ENCODE results near the gene NAV2. TPM values are rescaled to one million over a fixed set of nuclear protein-coding genes. Genes with fewer than 3 reads are reported as not detected.

The NAV2 gene
- total RNA-seq, 2 experiments from 2014 or later = 0.23 to 0.36 TPM

DNA sequence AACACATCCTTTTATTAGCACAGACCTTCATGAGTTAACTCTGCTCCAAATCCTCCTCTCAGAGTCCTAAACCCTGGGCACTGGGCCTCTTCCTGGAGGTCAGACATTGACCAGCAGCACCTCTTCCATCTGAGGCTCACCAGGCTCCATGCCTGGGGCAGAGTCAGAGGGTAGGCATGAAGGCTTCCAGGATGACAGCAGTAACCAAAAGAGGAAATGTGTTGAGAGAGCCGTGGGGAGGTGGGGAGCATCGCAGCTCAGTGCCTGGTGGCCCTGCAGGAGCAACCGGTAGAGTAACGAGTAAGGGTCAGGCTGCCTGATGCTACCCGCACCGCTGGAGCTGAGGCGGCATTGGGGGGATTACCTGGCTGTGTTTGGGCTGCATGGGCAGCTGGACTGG lies 9.4 kb upstream of the NAV2 start:
- Mint-ChIP-seq H3K27ac (no peak overlapping the region), H3K27me3 (peaks cover 3% of the 10 kb centered on the region), H3K4me3 (no peak overlapping the region), H3K9me3 (no peaks in the 10 kb centered on the region), H3K4me1 (ENCODE audit: low read depth) (no peaks in the 10 kb centered on the region), H3K36me3 (ENCODE audit: low read depth) (no peaks in the 10 kb centered on the region)
- no peak for DNase-seq
- intact Hi-C loops (cut with micrococcal nuclease) = no loop called here
- POLR2A ChIA-PET = no interaction called here
- ATAC-seq = no peak
- CTCF ChIA-PET = no interaction called here
- no peak for TF ChIP-seq CTCF (IDR thresholded peaks at IDR 0.05)

GRCh38 chr11:19704213-19704612 lies 8.4 kb upstream of the NAV2 start:
- Mint-ChIP-seq H3K4me3 (no peak overlapping the region), H3K36me3 (ENCODE audit: low read depth) (no peaks in the 10 kb centered on the region), H3K9me3 (no peaks in the 10 kb centered on the region), H3K27me3 (peaks cover 3% of the 10 kb centered on the region), H3K4me1 (ENCODE audit: low read depth) (no peaks in the 10 kb centered on the region), H3K27ac (no peak overlapping the region)
- ChIA-PET CTCF (no interaction called here), POLR2A (no interaction called here)
- DNase-seq = no peak
- ATAC-seq = no peak
- intact Hi-C loops (cut with micrococcal nuclease) = no loop called here
- TF ChIP-seq CTCF (IDR thresholded peaks at IDR 0.05) = no peak

DNA sequence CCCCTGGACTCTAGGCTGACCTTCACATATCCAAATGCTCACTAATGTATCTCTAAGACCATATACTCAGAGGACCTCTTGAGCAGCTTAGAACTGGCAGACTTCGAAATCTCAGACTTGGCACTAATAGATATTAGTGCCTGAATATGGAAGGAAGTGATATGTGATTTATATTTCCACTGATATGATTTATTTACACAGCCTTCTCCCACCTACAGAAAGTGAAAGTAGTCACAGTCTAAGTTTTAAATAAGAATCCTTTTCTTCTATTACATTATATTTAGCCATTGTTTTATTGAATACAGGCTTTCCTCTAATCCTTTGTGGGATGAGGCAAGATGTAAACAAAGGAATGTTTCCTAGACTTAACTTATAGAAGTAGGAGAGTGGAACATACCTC lies 6.7 kb upstream of the NAV2 start:
- TF ChIP-seq CTCF (IDR thresholded peaks at IDR 0.05) = no peak
- Mint-ChIP-seq H3K4me1 (ENCODE audit: low read depth) (no peaks in the 10 kb centered on the region), H3K9me3 (no peaks in the 10 kb centered on the region), H3K27ac (no peak overlapping the region), H3K36me3 (ENCODE audit: low read depth) (no peaks in the 10 kb centered on the region), H3K27me3 (peaks cover 7% of the 10 kb centered on the region), H3K4me3 (no peak overlapping the region)
- DNase-seq = no peak
- no peak for ATAC-seq
- ChIA-PET CTCF (no interaction called here), POLR2A (no interaction called here)
- intact Hi-C loops (cut with micrococcal nuclease) = no loop called here

GRCh38 chr11:19711911-19712280 lies 741 bp upstream of the NAV2 start:
- Mint-ChIP-seq H3K36me3 (ENCODE audit: low read depth) (no peaks in the 10 kb centered on the region), H3K27ac (peak overlapping the region; percentile 89), H3K27me3 (peaks cover 34% of the 10 kb centered on the region), H3K9me3 (no peaks in the 10 kb centered on the region), H3K4me3 (peak overlapping the region; percentile 76), H3K4me1 (ENCODE audit: low read depth) (peaks cover 22% of the 10 kb centered on the region)
- POLR2A ChIA-PET = interaction anchor here (1.0 kb wide), 1 partner anchor 11 kb away, joined by 3 read pairs; no protein-coding TSS in a partner anchor
- CTCF ChIA-PET = interaction anchor here (1.1 to 2.2 kb wide), 2 partner anchors 12 to 148 kb away, joined by 6 read pairs; no protein-coding TSS in a partner anchor
- peak; percentile 63 for DNase-seq
- TF ChIP-seq CTCF (IDR thresholded peaks at IDR 0.05) = no peak
- intact Hi-C loops (cut with micrococcal nuclease) = no loop called here
- peak; percentile 12 for ATAC-seq

DNA sequence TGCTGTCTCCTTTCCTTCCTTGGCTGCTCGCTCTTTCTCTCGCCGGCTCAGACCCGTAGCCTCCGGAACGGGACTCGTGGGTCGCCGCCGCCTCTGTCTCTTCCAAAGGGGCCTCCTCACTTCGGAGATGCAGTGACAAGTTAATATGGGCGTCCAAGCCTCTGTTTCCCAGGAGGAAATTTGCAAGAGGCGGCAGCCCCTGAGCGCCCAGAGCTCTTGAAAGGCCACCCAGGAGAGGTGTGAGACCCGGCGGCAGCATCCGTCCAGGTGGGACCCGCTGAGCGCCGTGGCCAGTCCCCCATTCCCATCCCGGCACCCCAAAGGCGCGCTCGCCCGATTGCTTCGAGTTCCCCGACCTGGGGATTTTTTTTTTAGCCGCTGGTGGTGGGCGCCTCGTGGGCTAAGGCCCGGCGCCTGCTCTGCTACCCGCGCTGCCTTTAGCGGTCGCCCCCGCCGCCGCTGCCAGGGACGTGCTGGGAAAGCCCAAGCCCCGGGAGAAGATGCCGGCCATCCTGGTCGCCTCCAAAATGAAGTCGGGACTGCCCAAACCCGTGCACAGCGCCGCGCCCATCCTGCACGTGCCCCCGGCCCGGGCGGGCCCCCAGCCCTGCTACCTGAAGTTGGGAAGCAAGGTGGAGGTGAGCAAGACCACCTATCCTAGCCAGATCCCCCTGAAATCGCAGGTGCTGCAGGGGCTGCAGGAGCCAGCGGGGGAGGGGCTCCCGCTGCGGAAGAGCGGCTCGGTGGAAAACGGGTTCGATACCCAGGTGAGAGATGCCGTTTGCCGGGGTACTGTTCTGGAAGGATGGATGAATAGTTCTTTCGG lies 772 bp downstream of the NAV2 start:
- no peak for DNase-seq
- no peak for TF ChIP-seq CTCF (IDR thresholded peaks at IDR 0.05)
- CTCF ChIA-PET = interaction anchor here (2.2 kb wide), 1 partner anchor 150 kb away, joined by 6 read pairs; no protein-coding TSS in a partner anchor
- peaks cover 34% of the 10 kb centered on the region for H3K27me3 Mint-ChIP-seq
- H3K36me3 Mint-ChIP-seq (ENCODE audit: low read depth) = no peaks in the 10 kb centered on the region
- intact Hi-C loops (cut with micrococcal nuclease) = no loop called here
- H3K9me3 Mint-ChIP-seq = no peaks in the 10 kb centered on the region
- ATAC-seq = no peak
- POLR2A ChIA-PET = no interaction called here
- no peak overlapping the region for H3K27ac Mint-ChIP-seq
- peak overlapping the region; percentile 73 for H3K4me3 Mint-ChIP-seq
- peaks cover 22% of the 10 kb centered on the region for H3K4me1 Mint-ChIP-seq (ENCODE audit: low read depth)
